ENCODE results near the gene ZNF160.
"Not testable (repeated sequence)": the region's sequence is repeated elsewhere in the genome, so short reads cannot be mapped to it uniquely, and the experiment has no call there.

Gene ZNF160

GRCh38 chr19:53102206-53102755 is 941 bp downstream of the ZNF160 start:
- no peak for TF ChIP-seq ZNF274 (IDR thresholded peaks at IDR 0.05; ENCODE audit: low read depth, low read length)
- H3K4me3 ChIP-seq (ENCODE audit: low read length), result peak overlapping the region; percentile 95

DNA sequence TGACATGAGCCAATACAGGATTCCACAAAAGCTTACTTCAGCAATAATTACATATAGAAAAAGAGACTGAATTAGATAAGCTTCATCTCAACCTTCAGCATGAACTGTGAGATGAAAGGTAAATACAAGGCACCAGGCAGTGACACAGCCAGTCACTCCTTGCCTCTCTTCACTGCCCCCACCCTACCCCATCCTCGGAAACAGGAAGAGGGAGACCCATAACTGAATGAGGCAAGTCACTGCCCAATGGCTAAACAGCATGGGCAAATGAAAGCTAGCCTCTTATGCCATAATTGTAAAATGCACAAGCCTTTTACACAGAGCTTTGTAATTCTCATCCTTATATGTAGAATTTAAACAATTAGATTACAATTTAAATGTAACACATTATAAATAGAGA is 1.7 kb downstream of the ZNF160 start:
- H3K4me3 ChIP-seq (ENCODE audit: low read length), result no peak overlapping the region; the same call in 1 of the 2 replicates
- no peak for TF ChIP-seq ZNF274 (IDR thresholded peaks at IDR 0.05; ENCODE audit: low read depth, low read length)

- not testable (repeated sequence) for H3K4me3 ChIP-seq (ENCODE audit: low read length)
Observed at GRCh38 chr19:53098570-53098969, 4.7 kb downstream of the ZNF160 start.

DNA sequence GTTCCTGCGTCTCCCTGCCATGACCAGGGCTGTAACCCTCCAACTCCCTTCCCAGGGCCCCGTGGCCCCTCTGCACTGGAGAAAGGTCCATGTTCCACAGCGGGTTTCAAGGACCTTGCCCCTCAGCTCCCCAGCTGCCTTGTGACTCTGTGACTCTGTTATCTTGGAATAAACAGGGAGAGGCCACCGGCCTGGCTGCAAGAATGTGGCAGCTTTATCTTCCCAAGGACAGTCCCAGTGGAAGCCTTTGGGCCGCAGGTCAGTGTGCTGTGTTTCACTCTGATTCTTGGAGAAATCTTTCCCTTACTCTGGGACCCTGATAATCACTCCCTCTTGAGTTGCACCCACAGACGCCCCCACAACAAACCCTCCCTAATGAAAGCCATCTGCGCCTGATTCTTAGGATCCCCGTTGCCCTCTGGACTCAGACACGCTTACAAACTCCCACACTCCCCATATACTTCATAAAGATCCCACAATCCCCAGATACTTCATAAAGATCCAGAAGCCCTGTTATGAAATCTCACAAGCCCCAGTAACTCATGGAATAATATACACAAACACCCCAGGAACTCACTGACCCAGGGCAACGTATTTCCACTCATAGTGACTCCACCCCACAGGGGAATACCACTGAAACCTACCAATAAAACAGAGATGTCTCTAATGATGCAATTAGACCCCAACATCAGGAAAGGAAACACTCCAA is 6.1 kb downstream of the ZNF160 start:
- H3K4me3 ChIP-seq (ENCODE audit: low read length), result not testable (repeated sequence)

DNA sequence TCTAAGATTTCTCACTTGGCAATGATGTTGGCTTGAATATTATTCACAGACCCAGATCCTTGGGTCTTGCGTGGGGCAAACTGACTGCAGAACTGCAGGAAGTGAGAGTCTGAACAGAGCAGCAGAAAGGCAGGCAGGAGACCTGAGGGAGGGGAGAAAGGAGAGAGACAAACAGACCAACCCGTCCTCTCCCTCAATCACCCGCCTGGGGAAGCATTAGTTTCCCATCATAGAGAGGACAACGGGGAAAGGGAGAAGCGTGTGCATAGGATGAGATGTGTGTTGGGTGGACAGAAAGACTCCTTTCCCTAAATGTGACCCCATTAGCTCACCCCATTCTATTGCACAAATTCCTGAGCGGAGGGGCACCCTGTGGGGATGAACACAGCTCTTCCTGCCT is 6.6 kb downstream of the ZNF160 start:
- H3K4me3 ChIP-seq (ENCODE audit: low read length), result not testable (repeated sequence)

DNA sequence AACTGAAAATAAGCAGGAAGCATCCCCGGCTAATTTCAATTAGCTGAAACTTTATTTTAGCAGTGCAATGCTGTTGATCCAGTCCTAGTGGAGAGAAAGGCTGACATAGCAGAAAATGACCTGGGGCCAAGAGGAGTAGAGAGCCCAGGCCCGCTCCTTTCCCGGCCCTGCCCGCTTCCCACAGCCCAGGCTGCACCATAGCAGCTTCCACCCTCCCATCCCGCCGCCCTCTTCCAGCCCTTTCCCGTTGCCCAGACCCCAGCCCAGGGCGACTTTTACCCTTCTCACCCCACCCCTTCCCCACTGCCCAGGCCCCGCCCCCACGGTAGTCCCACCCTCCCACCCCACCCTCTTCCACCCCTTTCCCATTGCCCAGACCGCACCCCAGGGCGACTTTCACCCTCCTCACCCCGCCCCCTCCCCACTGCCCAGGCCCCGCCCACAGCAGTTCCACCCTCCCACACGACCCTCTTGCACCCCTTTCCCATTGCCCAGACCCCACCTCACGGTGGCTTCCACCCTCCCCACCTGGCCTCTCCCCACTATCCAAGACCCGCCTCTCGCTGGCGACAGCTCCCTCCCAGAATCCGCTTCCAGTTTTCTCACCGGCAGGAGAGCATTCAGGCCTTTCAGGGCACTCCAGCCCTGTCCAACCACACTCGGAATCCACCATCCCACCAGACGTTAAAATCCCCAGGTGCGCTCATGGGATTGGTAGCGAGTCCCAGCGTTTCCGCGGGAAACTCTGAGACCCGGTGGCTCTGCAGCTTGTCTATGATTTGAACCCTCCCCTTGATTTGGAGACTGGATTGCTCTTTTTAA is 8.3 kb downstream of the ZNF160 start:
- H3K4me3 ChIP-seq (ENCODE audit: low read length), result no peak overlapping the region
- TF ChIP-seq ZNF274 (IDR thresholded peaks at IDR 0.05; ENCODE audit: low read depth, low read length), result no peak

DNA sequence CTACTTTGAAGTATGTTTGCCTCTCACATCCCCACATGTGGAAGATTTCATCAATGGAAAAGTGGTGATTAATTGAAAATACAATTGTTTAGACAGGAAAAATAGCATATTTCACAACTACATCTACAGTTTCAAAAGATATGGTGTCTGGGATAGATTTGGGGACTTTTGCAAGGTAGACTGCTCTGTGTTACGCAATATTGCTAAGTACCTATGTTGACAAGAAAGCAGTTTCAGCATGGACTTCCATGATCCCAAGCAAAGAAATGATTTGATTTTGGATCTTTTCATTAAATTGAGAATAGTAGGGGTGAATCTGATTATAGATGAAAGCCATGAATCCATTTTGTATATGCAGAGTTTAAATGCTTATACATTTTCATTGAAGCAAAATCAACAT is 10.5 kb downstream of the ZNF160 start:
- H3K4me3 ChIP-seq (ENCODE audit: low read length), result no peak overlapping the region
- no peak for TF ChIP-seq ZNF274 (IDR thresholded peaks at IDR 0.05; ENCODE audit: low read depth, low read length)

GRCh38 chr19:53091413-53092254 is 11.6 kb downstream of the ZNF160 start:
- no peak overlapping the region for H3K4me3 ChIP-seq (ENCODE audit: low read length)
- TF ChIP-seq ZNF274 (IDR thresholded peaks at IDR 0.05; ENCODE audit: low read depth, low read length), result no peak

GRCh38 chr19:53088091-53088490 is 15.1 kb downstream of the ZNF160 start:
- no peak overlapping the region for H3K4me3 ChIP-seq (ENCODE audit: low read length)
- TF ChIP-seq ZNF274 (IDR thresholded peaks at IDR 0.05; ENCODE audit: low read depth, low read length), result no peak

GRCh38 chr19:53086949-53087348 is 16.3 kb downstream of the ZNF160 start:
- TF ChIP-seq ZNF274 (IDR thresholded peaks at IDR 0.05; ENCODE audit: low read depth, low read length), result no peak
- no peak overlapping the region for H3K4me3 ChIP-seq (ENCODE audit: low read length)

DNA sequence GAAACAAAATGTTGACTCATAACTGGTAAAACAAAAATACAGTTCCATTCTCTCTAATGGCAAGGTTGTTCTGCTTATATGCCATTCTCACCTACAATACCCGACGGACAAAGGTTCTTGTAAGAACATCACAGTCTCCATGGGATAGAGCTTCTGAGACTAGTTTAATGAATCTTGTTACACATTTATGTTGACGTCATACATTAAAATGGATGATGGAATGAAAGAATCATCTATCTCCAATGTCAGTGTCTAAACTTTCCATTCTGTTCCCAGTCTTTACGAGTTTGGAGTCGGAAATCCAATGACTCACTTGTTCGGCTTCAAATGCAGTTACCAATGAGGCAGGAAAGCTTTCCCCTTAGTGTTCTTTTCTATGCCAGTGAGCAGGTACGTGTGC is 17.7 kb downstream of the ZNF160 start:
- no peak for TF ChIP-seq ZNF274 (IDR thresholded peaks at IDR 0.05; ENCODE audit: low read depth, low read length)
- no peak overlapping the region for H3K4me3 ChIP-seq (ENCODE audit: low read length)

DNA sequence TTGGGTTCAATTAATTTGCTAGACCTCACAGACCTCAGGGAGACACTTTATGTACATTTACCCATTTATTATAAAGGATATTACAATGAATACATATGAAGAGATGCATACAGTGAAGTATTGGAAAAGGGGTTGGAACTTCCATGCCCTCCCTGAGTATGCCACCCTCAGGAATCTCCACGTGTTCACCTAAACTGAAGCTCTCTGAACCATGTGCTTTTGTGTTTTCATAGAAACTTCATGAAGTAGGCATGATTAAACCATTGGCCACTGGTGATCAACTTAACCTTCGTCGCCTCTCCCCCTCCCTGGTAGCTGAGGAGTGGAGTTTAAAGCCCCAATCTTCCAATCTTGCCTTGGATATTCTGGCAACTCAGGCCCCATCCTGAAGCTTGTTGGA is 20.3 kb downstream of the ZNF160 start:
- TF ChIP-seq ZNF274 (IDR thresholded peaks at IDR 0.05; ENCODE audit: low read depth, low read length), result no peak
- no peak overlapping the region for H3K4me3 ChIP-seq (ENCODE audit: low read length)

GRCh38 chr19:53079313-53079924 is 23.8 kb downstream of the ZNF160 start:
- no peak overlapping the region for H3K4me3 ChIP-seq (ENCODE audit: low read length)
- no peak for TF ChIP-seq ZNF274 (IDR thresholded peaks at IDR 0.05; ENCODE audit: low read depth, low read length)

- TF ChIP-seq ZNF274 (IDR thresholded peaks at IDR 0.05; ENCODE audit: low read depth, low read length), result no peak
Observed at GRCh38 chr19:53078668-53079067, 24.6 kb downstream of the ZNF160 start.

More at GRCh38 chr19:53078668-53079067, 24.6 kb downstream of the ZNF160 start:
- no peak overlapping the region for H3K4me3 ChIP-seq (ENCODE audit: low read length)

Data from GM08714 (cell line).